HUDEP-2 (cell line): ENCODE measurements around the gene OR7A5.
"Not testable (repeated sequence)": the region's sequence is repeated elsewhere in the genome, so short reads cannot be mapped to it uniquely, and the experiment has no call there.

Source experiments
- DNase-seq, 76 experiments: peaks; one replicate each; lab custom pipeline; 2025; ENCODE audit not compliant: unreplicated experiment in 76 of 76; lab: John Stamatoyannopoulos, UW

Gene OR7A5

DNA sequence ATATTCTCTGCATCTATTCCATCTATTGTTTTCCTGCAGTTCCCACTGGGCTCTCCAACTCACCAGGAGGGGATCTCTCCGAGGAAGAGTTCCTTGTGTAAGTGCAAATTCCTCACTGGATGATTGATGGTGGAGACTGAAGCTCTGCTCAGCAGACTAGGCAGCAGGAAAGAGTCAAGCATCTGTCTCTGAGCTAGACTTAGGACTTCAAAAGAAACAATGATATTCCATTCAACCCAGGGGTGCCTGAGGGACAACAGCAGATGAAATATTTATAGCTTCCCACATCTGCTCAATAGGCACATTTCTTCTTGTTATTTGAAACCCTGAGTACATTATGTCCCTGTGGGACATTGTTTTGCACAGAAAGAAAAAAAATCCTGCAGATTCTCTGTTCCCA lies at the start of gene OR7A5, which contains the start of gene OR7C1:
Gene OR7A5, minus strand, starts transcription at position 175 of the 400 bp plus-strand sequence. CDS start 6,944 bp downstream, outside the sequence.
Gene OR7C1, minus strand, starts transcription at position 175 of the 400 bp plus-strand sequence. CDS start 35,049 bp downstream, outside the sequence.
- DNase-seq = no peak

DNA sequence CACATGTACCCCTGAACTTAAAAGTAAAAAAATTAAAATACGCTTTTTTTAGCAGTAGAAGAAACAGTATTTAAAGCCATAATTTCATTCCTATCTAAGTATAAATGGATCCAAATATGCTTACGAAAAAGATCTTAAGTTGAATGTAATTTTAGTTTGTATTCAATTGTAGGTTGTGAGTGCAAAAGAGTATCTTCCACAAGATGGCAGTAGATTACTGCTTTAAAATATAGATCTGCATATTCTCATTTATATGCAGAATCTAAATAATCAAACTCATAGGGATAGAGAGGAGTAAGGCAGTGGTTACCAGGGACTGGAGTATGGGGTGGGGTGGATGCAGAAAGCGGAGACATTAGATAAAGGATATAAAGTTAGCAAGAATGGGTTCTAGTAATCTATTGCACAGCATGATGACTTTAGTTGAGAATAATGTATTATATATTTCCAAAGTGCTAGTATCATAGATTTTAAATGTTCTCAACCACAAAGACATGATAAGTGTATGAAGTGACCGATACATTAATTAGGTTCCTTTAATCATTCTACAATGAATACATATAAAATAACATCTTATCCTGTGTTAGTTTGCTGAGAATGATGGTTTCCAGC lies 36.7 kb upstream of the OR7A5 start:
- peak in 15 of 76 experiments; percentile 3 to 60 (median 16) for DNase-seq

- DNase-seq = no peak
Observed at GRCh38 chr19:14868497-14868896, 33.5 kb upstream of the OR7A5 start.

GRCh38 chr19:14848822-14849221 lies 13.8 kb upstream of the OR7A5 start, which contains the start of gene OR7A10:
OR7A10 (minus strand) TSS chr19:14848922; CDS start chr19:14841877, 7,045 bp downstream.
- DNase-seq = no peak

DNA sequence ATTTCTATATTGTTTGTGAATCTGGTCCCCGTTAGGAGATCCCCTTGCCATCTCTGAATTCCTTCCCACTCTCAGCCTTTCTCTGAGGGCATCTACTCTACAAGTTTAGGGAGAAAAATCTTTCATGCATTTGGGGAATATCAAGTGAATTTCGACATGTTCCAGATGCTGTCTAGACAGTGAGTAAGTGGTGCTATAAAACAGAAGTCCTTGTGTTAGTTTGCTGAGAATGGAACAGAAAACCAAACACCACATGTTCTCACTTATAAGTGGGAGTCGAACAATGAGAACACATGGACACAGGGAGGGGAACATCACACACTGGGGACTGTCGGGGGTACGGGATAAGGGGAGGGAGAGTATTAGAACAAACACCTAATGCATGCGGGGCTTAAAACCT lies 8.6 kb upstream of the OR7A5 start:
- no peak for DNase-seq

DNA sequence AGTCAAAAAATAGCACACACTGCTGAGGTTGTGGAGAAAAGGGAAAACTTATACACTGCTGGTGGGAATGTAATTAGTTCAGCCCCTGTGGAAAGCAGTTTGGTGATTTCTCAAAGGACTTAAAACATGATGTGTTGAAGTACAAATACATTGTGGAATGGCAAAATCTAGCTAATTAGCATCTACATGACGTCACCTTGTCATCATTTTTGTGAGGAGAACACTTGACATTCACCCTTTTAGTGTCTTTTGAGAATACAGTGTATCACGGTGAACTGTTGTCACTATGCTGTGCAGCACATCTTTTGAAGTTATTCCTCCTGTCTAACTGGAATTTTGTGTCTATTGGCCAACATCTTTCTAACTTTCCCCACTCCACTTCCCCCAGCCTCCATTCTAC lies 8.2 kb upstream of the OR7A5 start:
- no peak for DNase-seq

DNA sequence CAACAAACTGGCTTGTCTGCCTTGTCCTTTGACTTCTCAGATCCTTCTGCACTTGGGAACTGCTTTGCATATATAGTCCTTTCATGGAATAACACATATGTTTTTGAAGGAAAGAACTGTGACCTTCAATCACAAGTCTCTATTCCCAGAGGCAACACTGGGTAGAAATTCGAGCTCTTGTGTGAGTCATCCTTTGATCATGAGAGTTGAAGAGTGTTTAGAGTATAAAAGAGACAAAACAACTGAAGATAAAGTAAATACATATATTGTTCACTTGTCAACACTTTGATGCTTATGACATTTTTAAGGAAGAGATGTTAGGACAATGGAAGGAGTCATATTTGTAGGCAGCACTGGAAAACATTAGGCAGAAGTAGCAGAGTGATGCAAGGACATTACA lies 5.2 kb upstream of the OR7A5 start:
- no peak for DNase-seq

GRCh38 chr19:14837391-14837790 lies 2.4 kb upstream of the OR7A5 start:
- no peak for DNase-seq

DNA sequence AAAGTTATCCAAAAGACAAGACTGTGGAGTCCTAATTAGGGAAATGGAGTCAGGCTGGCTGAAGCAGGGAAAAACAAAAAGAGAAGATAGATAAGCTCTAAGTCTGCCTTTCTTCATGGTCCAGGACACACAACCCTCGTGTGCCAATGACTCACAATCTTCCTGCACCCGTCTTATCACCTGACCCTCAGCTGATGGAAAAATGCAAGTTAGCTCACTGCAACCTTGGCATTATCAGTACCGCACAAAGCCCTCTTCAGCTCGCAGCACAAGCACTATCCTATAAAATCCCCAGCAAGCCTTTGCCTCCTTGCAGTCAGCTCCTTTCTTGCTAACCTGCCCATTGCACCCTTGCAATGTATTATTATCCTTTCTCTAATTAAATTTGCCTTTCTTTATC lies 4.3 kb downstream of the OR7A5 start:
- peak in 73 of 76 experiments; percentile 49 to 96 (median 83) for DNase-seq

DNA sequence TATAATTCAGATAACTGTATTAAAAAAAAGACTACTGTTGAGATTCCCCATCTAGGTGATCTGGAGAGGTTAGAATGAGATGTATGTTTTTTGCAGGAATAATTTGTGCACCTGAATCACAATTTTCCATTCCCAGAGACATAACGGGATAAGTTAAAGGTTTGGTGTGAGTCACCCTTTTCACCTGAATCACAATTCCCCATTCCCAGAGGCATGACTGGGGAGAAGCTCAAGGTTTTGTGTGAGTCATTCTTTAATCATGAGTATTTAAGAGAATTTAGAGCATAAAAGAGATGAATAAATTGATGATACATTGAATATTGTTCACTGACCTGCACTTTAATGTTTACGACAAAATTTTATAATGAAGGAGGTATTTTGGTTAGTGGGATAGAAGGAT lies 9.0 kb downstream of the OR7A5 start:
- DNase-seq = no peak

DNA sequence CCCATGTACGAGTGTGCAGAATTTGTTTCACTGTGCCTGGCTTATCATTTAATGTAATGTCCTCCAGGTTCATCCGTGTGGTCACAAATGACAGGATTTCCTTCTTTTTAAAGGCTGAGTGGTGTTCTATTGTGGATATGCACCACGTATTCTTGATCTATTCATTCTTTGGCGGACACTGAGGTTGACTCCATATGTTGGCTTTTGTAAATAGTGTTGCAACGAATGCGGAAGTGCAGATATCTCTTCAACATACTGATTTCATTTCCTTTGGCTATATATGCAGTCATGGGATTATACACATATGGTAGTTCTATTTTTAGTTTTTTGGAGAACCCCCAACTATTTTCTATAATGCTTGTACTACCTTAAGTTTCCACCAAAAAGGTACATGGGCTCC lies 13.0 kb downstream of the OR7A5 start:
- DNase-seq = no peak

DNA sequence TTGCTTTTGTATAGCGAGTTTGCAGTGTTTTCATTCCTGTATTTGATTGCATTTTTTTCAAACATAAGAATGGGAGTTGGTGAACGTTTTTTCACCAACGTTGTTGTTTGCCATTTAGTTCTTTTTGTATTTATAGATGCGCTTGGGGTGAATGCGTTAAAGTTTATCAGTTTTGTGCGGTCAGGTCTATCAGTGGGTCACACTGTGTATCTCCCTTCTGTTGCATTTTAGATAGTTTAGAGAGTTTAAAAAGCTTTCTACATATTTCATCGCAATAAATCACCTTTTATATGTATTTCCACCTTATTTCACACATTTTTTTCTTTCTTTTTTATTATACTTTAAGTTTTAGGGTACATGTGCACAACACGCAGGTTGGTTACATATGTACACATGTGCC lies 16.4 kb downstream of the OR7A5 start:
- no peak for DNase-seq

DNA sequence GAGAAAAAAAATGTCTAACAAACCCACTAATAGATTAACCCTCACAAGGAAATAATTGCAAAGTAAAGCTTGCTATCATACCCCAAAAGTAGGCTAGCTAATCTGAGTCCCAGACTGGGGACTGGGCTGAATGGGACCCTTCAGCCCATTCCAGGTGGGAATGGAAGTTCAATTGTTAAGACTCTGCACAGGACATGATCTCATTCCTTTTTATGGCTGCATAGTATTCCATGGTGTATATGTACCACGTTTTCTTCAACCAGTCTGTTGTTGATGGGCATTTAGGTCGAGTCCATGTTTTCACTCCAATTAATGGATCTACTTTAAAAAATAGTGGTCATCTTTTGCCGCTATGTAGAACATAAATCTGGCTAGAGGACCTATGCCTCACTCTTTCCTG lies 17.9 kb downstream of the OR7A5 start:
- no peak for DNase-seq

DNA sequence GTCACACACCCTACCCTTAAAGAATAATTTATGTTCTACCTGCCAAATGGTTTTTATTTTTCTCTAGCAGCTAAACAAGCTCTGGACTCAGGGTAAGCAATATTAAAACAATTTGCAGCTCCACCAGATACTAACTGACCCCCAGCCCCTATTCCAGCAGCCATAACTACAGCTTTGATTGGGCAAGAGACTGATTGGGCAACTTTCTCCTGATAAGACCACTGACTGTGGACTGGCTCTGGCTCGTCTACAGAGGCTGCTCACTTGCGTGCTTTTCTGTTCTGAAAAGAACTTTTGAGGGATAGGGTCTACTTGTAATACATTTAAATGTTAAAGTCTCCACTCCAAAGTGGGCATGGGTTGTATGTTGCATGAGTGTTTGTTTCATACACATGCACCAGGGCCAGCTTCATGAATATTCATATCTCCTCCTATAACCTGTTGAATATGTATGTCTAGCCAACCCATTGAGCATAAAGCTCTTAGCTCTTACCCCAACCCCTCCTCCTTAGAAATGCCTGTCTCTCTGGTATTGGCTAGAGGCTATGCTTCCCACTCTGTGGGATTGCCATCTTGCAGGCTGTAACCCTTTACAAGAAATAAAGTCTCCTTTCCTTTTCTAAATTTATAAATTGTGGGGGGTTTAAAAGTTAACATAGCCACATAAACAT lies 19.9 kb downstream of the OR7A5 start:
- no peak for DNase-seq

GRCh38 chr19:14809272-14810057 lies 25.5 kb downstream of the OR7A5 start:
- DNase-seq = no peak

- no peak for DNase-seq
Observed at GRCh38 chr19:14804765-14805164, 30.2 kb downstream of the OR7A5 start.

DNA sequence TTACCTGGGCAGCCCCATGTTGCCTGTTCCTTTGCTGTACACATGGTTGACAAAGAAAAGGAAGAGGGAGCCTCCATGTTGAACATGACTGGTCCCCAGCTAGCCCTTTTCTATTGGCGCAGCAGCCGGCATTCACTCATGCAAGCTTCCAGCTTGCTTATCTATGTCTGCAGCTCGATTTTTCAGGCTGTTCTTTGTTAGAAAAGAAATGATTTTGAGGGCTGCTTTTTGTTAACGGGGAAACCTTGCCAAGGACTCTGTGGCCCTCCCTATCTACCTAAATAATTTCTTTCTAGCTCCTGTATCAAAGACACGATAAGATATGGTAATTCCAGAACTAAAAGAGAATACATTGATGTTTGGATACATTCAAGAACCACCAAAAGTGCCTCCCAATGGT lies 36.2 kb downstream of the OR7A5 start:
- peak in 1 of 76 experiments; percentile 4 for DNase-seq

DNA sequence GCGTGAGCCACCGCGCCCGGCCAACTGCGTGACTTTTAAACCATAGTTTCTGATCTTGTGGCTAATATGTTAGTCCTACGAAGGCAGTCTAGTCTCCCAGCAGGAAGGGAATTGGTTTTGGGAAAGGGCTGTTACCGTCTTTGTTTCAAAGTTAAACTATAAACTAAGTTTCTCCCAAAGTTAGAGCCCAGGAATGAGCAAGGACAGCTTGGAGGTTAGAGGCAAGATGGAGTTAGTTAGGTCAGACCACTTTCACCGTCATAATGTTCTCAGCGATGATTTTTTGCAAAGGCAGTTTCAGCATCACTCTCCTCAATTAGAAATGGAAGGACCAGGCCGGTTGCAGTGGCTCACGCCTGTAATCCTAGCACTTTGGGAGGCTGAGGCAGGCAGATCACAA lies 39.0 kb downstream of the OR7A5 start:
- no peak for DNase-seq

GRCh38 chr19:14795078-14795721 lies 39.8 kb downstream of the OR7A5 start:
- peak in 26 of 76 experiments; percentile 5 to 47 (median 18) for DNase-seq

DNA sequence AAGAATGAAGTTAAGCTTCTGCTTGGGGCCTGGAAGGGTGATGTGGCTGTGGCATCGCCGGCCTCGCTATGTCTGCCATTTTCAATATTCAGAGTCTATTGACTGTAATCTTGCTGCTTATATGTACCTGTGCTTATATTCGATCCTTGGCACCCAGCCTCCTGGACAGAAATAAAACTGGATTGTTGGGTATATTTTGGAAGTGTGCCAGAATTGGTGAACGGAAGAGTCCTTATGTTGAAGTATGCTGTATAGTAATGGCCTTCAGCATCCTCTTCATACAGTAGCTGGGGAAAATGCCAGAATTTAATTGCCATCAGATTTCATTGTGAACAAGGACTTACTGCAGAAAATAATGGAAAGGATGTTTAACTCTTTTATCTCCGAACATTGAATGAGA lies 42.7 kb downstream of the OR7A5 start:
- not testable (repeated sequence) for DNase-seq

DNA sequence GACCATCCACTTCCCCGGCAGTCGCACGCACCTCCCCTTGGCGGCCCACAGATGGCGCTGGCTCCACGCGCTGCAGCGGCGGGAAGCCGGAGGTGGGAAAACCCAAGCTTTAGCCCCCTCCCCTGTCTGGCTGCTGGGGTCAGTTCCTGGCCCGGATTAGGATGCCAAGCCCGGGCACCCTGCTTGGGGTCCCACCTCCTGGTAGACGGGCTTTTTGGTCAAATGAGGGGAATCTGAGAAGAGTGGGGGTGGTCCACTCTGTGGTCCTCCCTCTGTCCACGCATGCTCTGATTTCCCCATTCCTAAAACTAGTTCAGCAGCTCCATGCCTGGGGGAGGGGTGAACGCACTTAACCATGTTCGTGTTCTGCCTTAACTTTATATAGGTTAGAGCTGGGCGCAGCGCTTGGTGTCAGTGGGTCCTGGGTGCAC lies 48.5 kb downstream of the OR7A5 start:
- DNase-seq = peak in 41 of 76 experiments; percentile 10 to 66 (median 39)
